SK-N-SH (cell line): ENCODE measurements around the gene RICTOR. TPM values are rescaled to one million over a fixed set of nuclear protein-coding genes. Genes with fewer than 3 reads are reported as not detected.

Source experiments
- CTCF ChIA-PET: fragments of 300-600, 350-600 bp; formaldehyde crosslinking; extraction: SDS; loops from one replicate; lab custom pipeline; 2021; lab: Yijun Ruan, JAX
- POLR2A ChIA-PET: fragments of 350-600 bp; sonication (Branson Sonifier 250); formaldehyde crosslinking; extraction: SDS; loops from one replicate; lab custom pipeline; 2020; ENCODE audit warnings: antibody characterized with exemption, inconsistent platforms; lab: Yijun Ruan, JAX
- DNase-seq: peaks from one replicate; pipeline ENCODE4 v3.0.0; 2012
- H2AFZ ChIP-seq: fragments of 200-600 bp; sonication (generic); 2 replicates; pipeline ENCODE4 v1.8.1; 2016; ENCODE audit warnings: antibody characterized with exemption, mild to moderate bottlenecking, low read depth
- H3F3A ChIP-seq: fragments of 200-600 bp; sonication (generic); replicated peaks from 2 replicates; pipeline ENCODE3; 2016; ENCODE audit warnings: antibody characterized with exemption, mild to moderate bottlenecking; ENCODE audit not compliant: insufficient read depth
- H3K27ac ChIP-seq, 2 experiments: fragments of 200-500 bp in 1 of 2; fragments of 200-600 bp in 1 of 2; sonication (Bioruptor generic) in 1 of 2; sonication (generic), shearing (Covaris generic) in 1 of 2; 2 replicates each; pipeline versions ENCODE4 v1.5.1 to v1.6.1; 2014 to 2016; ENCODE audit warnings: low read depth in 2 of 2, inconsistent platforms in 1 of 2, low read length in 1 of 2, mild to moderate bottlenecking in 1 of 2, mixed read lengths in 1 of 2
- H3K27me3 ChIP-seq: fragments of 200-600 bp; sonication (generic), shearing (Covaris generic); 2 replicates; pipeline ENCODE4 v1.6.1; 2016; ENCODE audit warnings: mixed run types; ENCODE audit not compliant: insufficient read depth
- H3K36me3 ChIP-seq, 2 experiments: fragments of 200-500 bp in 1 of 2; fragments of 200-600 bp in 1 of 2; sonication (Bioruptor generic) in 1 of 2; sonication (generic) in 1 of 2; replicated peaks in 1 of 2; 2 replicates each; pipeline versions ENCODE3 to v1.5.1; 2014 to 2016; ENCODE audit warnings: low read length in 1 of 2, mild to moderate bottlenecking in 1 of 2; ENCODE audit not compliant: insufficient read depth in 2 of 2, control insufficient read depth in 1 of 2
- H3K4me1 ChIP-seq, 2 experiments: fragments of 200-500 bp in 1 of 2; fragments of 200-600 bp in 1 of 2; sonication (Bioruptor generic) in 1 of 2; sonication (generic), shearing (Covaris generic) in 1 of 2; 2 replicates each; pipeline versions ENCODE4 v1.5.1 to v1.6.1; 2014 to 2016; ENCODE audit warnings: low read depth in 1 of 2, low read length in 1 of 2, mixed run types in 1 of 2; ENCODE audit not compliant: insufficient read depth in 2 of 2, control insufficient read depth in 1 of 2
- H3K4me2 ChIP-seq: fragments of 200-600 bp; sonication (generic), shearing (Covaris generic); 2 replicates; pipeline ENCODE4 v1.6.1; 2017; ENCODE audit warnings: mixed run types
- H3K4me3 ChIP-seq, 2 experiments: fragments of 200-500 bp in 1 of 2; fragments of 200-600 bp in 1 of 2; sonication (Bioruptor generic) in 1 of 2; sonication (generic), shearing (Covaris generic) in 1 of 2; 2 replicates each; pipeline versions ENCODE4 v1.5.1 to v1.8.1; 2014 to 2016; ENCODE audit warnings: low read depth in 2 of 2, inconsistent platforms in 1 of 2, low read length in 1 of 2, mild to moderate bottlenecking in 1 of 2, mixed read lengths in 1 of 2, moderate library complexity in 1 of 2
- H3K79me2 ChIP-seq: fragments of 200-600 bp; sonication (generic); 2 replicates; pipeline ENCODE4 v1.8.1; 2017; ENCODE audit warnings: mild to moderate bottlenecking; ENCODE audit not compliant: insufficient read depth
- H3K9ac ChIP-seq: fragments of 200-600 bp; sonication (generic); 2 replicates; pipeline ENCODE4 v1.6.1; 2017; ENCODE audit warnings: mixed run types
- H3K9me2 ChIP-seq: fragments of 200-600 bp; sonication (generic); 2 replicates; pipeline ENCODE4 v1.6.1; 2017; ENCODE audit warnings: mixed run types
- H3K9me3 ChIP-seq: fragments of 200-600 bp; sonication (generic); 2 replicates; pipeline ENCODE4 v1.6.1; 2017; ENCODE audit warnings: mixed run types, mild to moderate bottlenecking, moderate library complexity
- H4K20me1 ChIP-seq: fragments of 200-600 bp; sonication (generic); 2 replicates; pipeline ENCODE4 v1.6.1; 2017; ENCODE audit warnings: mild to moderate bottlenecking, mixed run types; ENCODE audit not compliant: insufficient read depth
- CHD2 ChIP-seq: fragments of 150-350 bp; IDR thresholded peaks from 2 replicates; pipeline ENCODE4 v1.6.1; 2018; ENCODE audit warnings: low read length; ENCODE audit not compliant: partially characterized antibody
- ELF1 ChIP-seq: IDR thresholded peaks from 2 replicates; pipeline ENCODE4 v1.4.0; 2012
- EP300 ChIP-seq, 2 experiments: IDR thresholded peaks; 2 replicates each; pipeline versions ENCODE4 v1.4.0 to v1.6.1; 2012; ENCODE audit warnings: borderline replicate concordance in 1 of 2, low read depth in 1 of 2, low read length in 1 of 2
- EZH2phosphoT487 ChIP-seq: fragments of 200-600 bp; sonication (generic); IDR thresholded peaks from 2 replicates; pipeline ENCODE4 v1.6.1; 2017; ENCODE audit warnings: low read depth, mixed run types, mild to moderate bottlenecking, antibody characterized with exemption, moderate library complexity, borderline replicate concordance
- FOSL2 ChIP-seq: IDR thresholded peaks from 2 replicates; pipeline ENCODE4 v1.4.0; 2012; ENCODE audit warnings: low read depth, mild to moderate bottlenecking, moderate library complexity, borderline replicate concordance
- FOXM1 ChIP-seq: IDR thresholded peaks from 2 replicates; pipeline ENCODE4 v1.4.0; 2012; ENCODE audit warnings: low read depth, mild to moderate bottlenecking
- GABPA ChIP-seq: IDR thresholded peaks from 2 replicates; pipeline ENCODE4 v1.4.0; 2012; ENCODE audit warnings: low read depth, mild to moderate bottlenecking
- GATA2 ChIP-seq: sonication (generic); formaldehyde crosslinking; IDR thresholded peaks from 2 replicates; pipeline ENCODE4 v1.5.0; 2020; ENCODE audit warnings: mild to moderate bottlenecking, missing genetic modification reagents
- MEF2A ChIP-seq: IDR thresholded peaks from 2 replicates; pipeline ENCODE4 v1.4.0; 2012; ENCODE audit warnings: low read depth, borderline replicate concordance
- NFIC ChIP-seq: IDR thresholded peaks from 2 replicates; pipeline ENCODE4 v1.4.0; 2012; ENCODE audit warnings: borderline replicate concordance
- NRF1 ChIP-seq: IDR thresholded peaks from 2 replicates; pipeline ENCODE4 v1.6.1; 2012; ENCODE audit warnings: low read depth, mild to moderate bottlenecking, low read length
- POLR2AphosphoS5 ChIP-seq: IDR thresholded peaks from 2 replicates; pipeline ENCODE4 v1.6.1; 2012; ENCODE audit warnings: low read depth, low read length
- RCOR1 ChIP-seq: fragments of 150-350 bp; IDR thresholded peaks from 2 replicates; pipeline ENCODE4 v1.6.1; 2017; ENCODE audit warnings: antibody characterized with exemption, low read length
- RFX5 ChIP-seq: IDR thresholded peaks from 2 replicates; pipeline ENCODE4 v1.6.1; 2012; ENCODE audit warnings: mild to moderate bottlenecking, improper control_type of control experiment, low read length
- SIN3A ChIP-seq: IDR thresholded peaks from 2 replicates; pipeline ENCODE4 v1.6.1; 2012; ENCODE audit warnings: low read depth, mild to moderate bottlenecking, low read length, moderate library complexity, borderline replicate concordance
- SMC3 ChIP-seq: IDR thresholded peaks from 2 replicates; pipeline ENCODE4 v1.6.1; 2012; ENCODE audit warnings: low read depth, low read length, improper control_type of control experiment
- TAF1 ChIP-seq: IDR thresholded peaks from 2 replicates; pipeline ENCODE4 v1.6.1; 2012; ENCODE audit warnings: low read depth, mild to moderate bottlenecking, low read length, moderate library complexity, borderline replicate concordance
- TCF12 ChIP-seq: IDR thresholded peaks from 2 replicates; pipeline ENCODE4 v1.4.0; 2012
- TEAD4 ChIP-seq: IDR thresholded peaks from 2 replicates; pipeline ENCODE4 v1.4.0; 2012; ENCODE audit warnings: mild to moderate bottlenecking, borderline replicate concordance; ENCODE audit not compliant: insufficient read depth
- YY1 ChIP-seq: IDR thresholded peaks from 2 replicates; pipeline ENCODE4 v1.4.0; 2012; ENCODE audit warnings: low read depth, mild to moderate bottlenecking
- WGBS: methylation state at CpG from one replicate; pipeline ENCODE4 v1.1.6; 2017; ENCODE audit warnings: low lambda C conversion rate; 5-methylcytosine and 5-hydroxymethylcytosine counted together
- polyA plus RNA-seq, 3 experiments: library from polyadenylated mRNA; depleted of rRNA; stranded (reverse); fragments of >200 nt; gene quantifications; 2 replicates each; pipeline ENCODE4 v1.2.3, GENCODE V29; 2012
- TF ChIP-seq, protein P1 (sequence below): fragments of 200-600 bp; sonication (generic); IDR thresholded peaks from 2 replicates; pipeline ENCODE4 v1.6.1; 2017; ENCODE audit warnings: antibody characterized with exemption, mild to moderate bottlenecking, moderate library complexity
- TF ChIP-seq, protein P2 (sequence below): fragments of 150-350 bp; IDR thresholded peaks from 2 replicates; pipeline ENCODE4 v1.6.1; 2017; ENCODE audit warnings: antibody characterized with exemption, low read length, low read depth, borderline replicate concordance
- TF ChIP-seq, protein P3 (sequence below): IDR thresholded peaks from 2 replicates; pipeline ENCODE4; 2012
- TF ChIP-seq, protein P4 (sequence below): IDR thresholded peaks from 2 replicates; pipeline ENCODE4 v1.4.0; 2012; ENCODE audit warnings: low read depth

Gene RICTOR
- polyA plus RNA-seq, 1 of the 3 experiments (the other 2 are of a cell fraction), result 1.6 TPM

DNA sequence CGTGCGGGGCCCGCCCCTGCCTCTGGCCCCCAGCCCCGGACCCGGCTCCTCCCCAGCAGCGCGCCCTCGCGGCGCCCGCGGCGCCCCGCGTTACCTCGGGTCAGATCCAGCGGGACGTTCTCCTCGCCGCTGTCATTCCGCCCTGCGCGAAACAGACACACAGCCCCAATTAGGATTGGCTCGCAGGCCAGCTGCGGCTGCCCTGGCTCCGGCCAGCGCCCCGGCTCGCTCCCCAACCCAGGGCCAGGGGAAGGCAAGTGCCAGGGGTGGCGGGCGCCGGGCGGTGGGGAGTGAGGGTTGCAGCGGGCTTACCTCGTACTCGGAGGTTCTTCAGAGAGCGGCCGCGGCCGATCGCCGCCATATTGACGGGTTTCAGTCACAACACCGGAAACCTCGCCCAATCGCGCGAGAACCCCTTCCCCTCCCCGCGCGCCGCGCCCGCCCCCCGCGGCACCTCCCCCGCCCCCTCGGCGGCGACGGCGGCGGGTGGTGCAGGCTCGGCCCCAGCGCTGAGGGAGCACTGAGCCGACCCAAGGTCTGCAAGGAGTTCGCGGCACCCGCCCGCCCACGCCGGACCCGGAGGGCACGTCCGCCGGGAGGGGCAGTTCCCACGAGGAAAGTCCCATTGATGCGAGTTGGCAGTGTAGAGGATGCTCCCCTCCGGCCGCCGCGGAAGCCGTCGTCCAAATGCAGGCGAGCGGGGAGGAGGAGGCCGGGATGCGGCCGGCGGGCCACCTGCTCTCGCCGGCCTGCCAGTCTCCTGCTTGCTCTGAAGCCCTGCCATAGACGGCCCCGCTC is at the start of gene RICTOR (continued):
- TF ChIP-seq MEF2A (no peak), FOXM1 (no peak), GABPA (no peak), EZH2phosphoT487 (no peak), POLR2AphosphoS5 (0 out of 2 replicates have a peak, but pooled peaks have one; percentile 24), NRF1 (no peak), EP300 (IDR thresholded peaks at IDR 0.05; ENCODE audit: borderline replicate concordance in 1 of 2, low read depth in 1 of 2, low read length in 1 of 2) (0 out of 4 replicates have a peak, but pooled peaks of 1 of the 2 experiments have one; percentile 5), CHD2 (peak; percentile 99), SIN3A (no peak), TEAD4 (no peak), TAF1 (peak; percentile 72), GATA2 (CRISPR knock-in tag) (no peak), FOSL2 (no peak)
- TF ChIP-seq, protein P1, sequence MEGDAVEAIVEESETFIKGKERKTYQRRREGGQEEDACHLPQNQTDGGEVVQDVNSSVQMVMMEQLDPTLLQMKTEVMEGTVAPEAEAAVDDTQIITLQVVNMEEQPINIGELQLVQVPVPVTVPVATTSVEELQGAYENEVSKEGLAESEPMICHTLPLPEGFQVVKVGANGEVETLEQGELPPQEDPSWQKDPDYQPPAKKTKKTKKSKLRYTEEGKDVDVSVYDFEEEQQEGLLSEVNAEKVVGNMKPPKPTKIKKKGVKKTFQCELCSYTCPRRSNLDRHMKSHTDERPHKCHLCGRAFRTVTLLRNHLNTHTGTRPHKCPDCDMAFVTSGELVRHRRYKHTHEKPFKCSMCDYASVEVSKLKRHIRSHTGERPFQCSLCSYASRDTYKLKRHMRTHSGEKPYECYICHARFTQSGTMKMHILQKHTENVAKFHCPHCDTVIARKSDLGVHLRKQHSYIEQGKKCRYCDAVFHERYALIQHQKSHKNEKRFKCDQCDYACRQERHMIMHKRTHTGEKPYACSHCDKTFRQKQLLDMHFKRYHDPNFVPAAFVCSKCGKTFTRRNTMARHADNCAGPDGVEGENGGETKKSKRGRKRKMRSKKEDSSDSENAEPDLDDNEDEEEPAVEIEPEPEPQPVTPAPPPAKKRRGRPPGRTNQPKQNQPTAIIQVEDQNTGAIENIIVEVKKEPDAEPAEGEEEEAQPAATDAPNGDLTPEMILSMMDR, result no peak

DNA sequence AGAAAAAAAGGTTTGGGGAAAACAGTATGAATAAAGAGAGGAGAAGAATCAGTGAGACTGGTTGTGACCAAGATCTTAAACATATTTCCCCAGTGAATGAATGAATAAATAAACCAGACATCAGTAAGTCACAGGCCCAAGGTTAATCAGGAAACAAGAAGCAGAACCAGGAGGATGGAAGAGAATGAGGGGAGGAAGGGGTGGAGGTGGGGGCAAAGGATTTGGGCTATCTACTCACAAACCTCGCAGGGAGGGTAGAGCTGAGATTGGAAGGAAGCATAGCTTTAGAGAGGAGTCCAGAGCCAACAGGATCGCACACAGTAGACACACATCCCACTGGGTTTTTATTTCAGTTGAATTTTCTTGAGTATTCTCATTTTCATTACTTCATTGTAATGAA is 47.7 kb upstream of the RICTOR start:
- Histone ChIP-seq H3K79me2 (no peaks in the 10 kb centered on the region), H3K4me1 (no peaks in the 10 kb centered on the region), H3F3A (peaks cover 6% of the 10 kb centered on the region), H3K36me3 (no peaks in the 10 kb centered on the region), H3K9ac (no peak overlapping the region), H2AFZ (no peak overlapping the region), H4K20me1 (no peaks in the 10 kb centered on the region), H3K4me3 (no peak overlapping the region), H3K9me2 (no peaks in the 10 kb centered on the region), H3K4me2 (no peak overlapping the region), H3K9me3 (no peaks in the 10 kb centered on the region), H3K27me3 (peaks cover 23% of the 10 kb centered on the region; the same call in 1 of the 2 replicates), H3K27ac (no peak overlapping the region)
- ChIA-PET POLR2A (no interaction called here), CTCF (no interaction called here)
- WGBS, result 19% methylated on average over 2 of the region's 2 CpGs
- no peak for TF ChIP-seq YY1
- TF ChIP-seq EP300 (IDR thresholded peaks at IDR 0.05; ENCODE audit: borderline replicate concordance in 1 of 2, low read depth in 1 of 2, low read length in 1 of 2), result no peak
- TF ChIP-seq, protein P2, sequence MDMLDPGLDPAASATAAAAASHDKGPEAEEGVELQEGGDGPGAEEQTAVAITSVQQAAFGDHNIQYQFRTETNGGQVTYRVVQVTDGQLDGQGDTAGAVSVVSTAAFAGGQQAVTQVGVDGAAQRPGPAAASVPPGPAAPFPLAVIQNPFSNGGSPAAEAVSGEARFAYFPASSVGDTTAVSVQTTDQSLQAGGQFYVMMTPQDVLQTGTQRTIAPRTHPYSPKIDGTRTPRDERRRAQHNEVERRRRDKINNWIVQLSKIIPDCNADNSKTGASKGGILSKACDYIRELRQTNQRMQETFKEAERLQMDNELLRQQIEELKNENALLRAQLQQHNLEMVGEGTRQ, result no peak
- TF ChIP-seq POLR2AphosphoS5, result no peak
- TF ChIP-seq, protein P3, sequence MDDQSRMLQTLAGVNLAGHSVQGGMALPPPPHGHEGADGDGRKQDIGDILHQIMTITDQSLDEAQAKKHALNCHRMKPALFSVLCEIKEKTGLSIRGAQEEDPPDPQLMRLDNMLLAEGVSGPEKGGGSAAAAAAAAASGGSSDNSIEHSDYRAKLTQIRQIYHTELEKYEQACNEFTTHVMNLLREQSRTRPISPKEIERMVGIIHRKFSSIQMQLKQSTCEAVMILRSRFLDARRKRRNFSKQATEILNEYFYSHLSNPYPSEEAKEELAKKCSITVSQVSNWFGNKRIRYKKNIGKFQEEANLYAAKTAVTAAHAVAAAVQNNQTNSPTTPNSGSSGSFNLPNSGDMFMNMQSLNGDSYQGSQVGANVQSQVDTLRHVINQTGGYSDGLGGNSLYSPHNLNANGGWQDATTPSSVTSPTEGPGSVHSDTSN, result no peak
- no peak for TF ChIP-seq RFX5
- TF ChIP-seq SMC3, result no peak
- TF ChIP-seq CHD2, result no peak
- no peak for TF ChIP-seq RCOR1
- no peak for TF ChIP-seq GABPA
- no peak for TF ChIP-seq ELF1
- TF ChIP-seq NFIC, result no peak
- no peak for TF ChIP-seq TEAD4
- no peak for TF ChIP-seq TCF12
- TF ChIP-seq SIN3A, result no peak
- TF ChIP-seq, protein P4, sequence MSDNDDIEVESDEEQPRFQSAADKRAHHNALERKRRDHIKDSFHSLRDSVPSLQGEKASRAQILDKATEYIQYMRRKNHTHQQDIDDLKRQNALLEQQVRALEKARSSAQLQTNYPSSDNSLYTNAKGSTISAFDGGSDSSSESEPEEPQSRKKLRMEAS, result no peak
- DNase-seq, result no peak
